K562 (cell line): ENCODE results near the gene SLC36A3.

Source experiments
- HDAC2 ChIP-seq: fragments of 450-650 bp; IDR thresholded peaks from 2 replicates; pipeline ENCODE4 v1.6.1; 2016; ENCODE audit warnings: mild to moderate bottlenecking
- POLR2A ChIP-seq: fragments of 450-650 bp; conservative IDR thresholded peaks from 2 replicates; pipeline ENCODE4 v1.6.1; 2016

DNA sequence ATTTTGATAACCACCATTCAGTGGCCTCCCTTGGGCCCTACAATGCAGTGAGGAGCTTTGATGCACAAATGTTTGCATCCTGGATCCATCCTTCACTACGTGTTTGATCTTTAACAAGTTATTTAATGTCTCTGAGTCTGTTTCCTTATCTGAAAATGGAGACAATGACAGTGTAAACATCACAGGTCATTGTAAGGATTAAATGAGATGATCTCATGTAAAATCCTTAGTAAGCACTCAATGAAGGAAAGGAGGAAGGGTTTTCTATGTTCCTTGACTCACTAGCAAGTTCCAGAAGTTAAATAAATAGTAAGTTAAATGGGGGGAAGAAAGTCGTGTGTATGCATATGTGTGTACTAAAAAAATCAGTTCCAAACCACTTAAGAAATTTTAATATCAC lies 9.8 kb upstream of the SLC36A3 start:
- no peak for TF ChIP-seq POLR2A
- no peak for TF ChIP-seq HDAC2
